Measurements from ENCODE around the gene SMIM29.

DNA sequence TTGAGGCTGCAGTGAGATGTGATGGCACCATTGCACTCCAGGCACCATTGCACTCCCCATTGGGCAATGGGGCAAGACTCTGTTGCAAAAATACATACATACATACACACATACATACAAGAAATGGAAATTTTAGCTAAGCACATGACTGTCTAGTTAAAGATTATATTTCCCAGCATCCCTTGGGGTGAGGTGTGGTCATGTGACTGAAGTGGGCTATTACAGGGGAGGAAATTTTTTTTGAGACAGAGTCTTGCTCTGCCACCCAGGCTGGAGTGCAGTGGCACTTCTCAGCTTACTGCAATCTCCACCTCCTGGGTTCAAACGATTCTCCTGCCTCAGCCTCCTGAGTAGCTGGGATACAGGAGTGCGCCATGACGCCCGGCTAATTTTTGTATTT lies 44.1 kb downstream of the SMIM29 start:
- TF ChIP-seq POLR2A (IDR thresholded peaks at IDR 0.05), result no peak
- no peak for TF ChIP-seq CTCF (IDR thresholded peaks at IDR 0.05)
